Kidney (tissue), 14 donors: ENCODE measurements around the gene DDX27. TPM values are rescaled to one million over a fixed set of nuclear protein-coding genes. Genes with fewer than 3 reads are reported as not detected.

Source experiments
- DNase-seq, 5 donors: peaks; one replicate each; pipeline ENCODE4 v3.0.0-alpha.2; 2013 to 2020
- FAIRE-seq: peaks from 2 replicates; lab custom pipeline; 2012; peaks lifted over from hg19 to GRCh38; lab: Jason Lieb, UNC
- H3K27ac ChIP-seq, 2 donors: one replicate each; pipeline ENCODE4 v1.7.0; 2013; ENCODE audit warnings: low read depth in 2 of 2, low read length in 2 of 2, inconsistent platforms in 1 of 2
- H3K27me3 ChIP-seq: one replicate; pipeline ENCODE4 v1.7.1; 2013; ENCODE audit warnings: low read length, inconsistent platforms; ENCODE audit not compliant: control insufficient read depth, insufficient read depth
- H3K36me3 ChIP-seq, 3 donors: one replicate each; pipeline versions ENCODE4 v1.7.0 to v1.7.1; 2013; ENCODE audit warnings: low read length in 3 of 3, control low read depth in 1 of 3, inconsistent platforms in 1 of 3; ENCODE audit not compliant: insufficient read depth in 3 of 3, control insufficient read depth in 2 of 3
- H3K4me1 ChIP-seq, 3 donors: one replicate each; pipeline versions ENCODE4 v1.7.0 to v1.7.1; 2013; ENCODE audit warnings: low read length in 3 of 3, inconsistent platforms in 1 of 3, low read depth in 1 of 3; ENCODE audit not compliant: control insufficient read depth in 2 of 3, insufficient read depth in 2 of 3
- H3K4me3 ChIP-seq, 3 donors: one replicate each; pipeline versions ENCODE4 v1.7.0 to v1.8.1; 2013; ENCODE audit warnings: low read length in 3 of 3, control low read depth in 1 of 3, inconsistent platforms in 1 of 3
- H3K9ac ChIP-seq, 3 donors: one replicate each; pipeline versions ENCODE4 v1.7.0 to v1.7.1; 2013; ENCODE audit warnings: low read length in 3 of 3, control low read depth in 1 of 3, inconsistent platforms in 1 of 3
- H3K9me3 ChIP-seq, 3 donors: one replicate each; pipeline versions ENCODE4 v1.7.0 to v1.7.1; 2013; ENCODE audit warnings: low read length in 3 of 3, control low read depth in 1 of 3, inconsistent platforms in 1 of 3; ENCODE audit not compliant: control insufficient read depth in 2 of 3, insufficient read depth in 1 of 3
- CTCF ChIP-seq: IDR thresholded peaks from 3 replicates; pipeline ENCODE4 v1.5.1; 2012; ENCODE audit warnings: mild to moderate bottlenecking, moderate library complexity, borderline replicate concordance; ENCODE audit not compliant: insufficient read depth; ENCODE audit errors: extremely low read depth
- intact Hi-C: fragments of 100-400 bp; cut with DNase I; formaldehyde crosslinking; loops from one replicate; pipeline ENCODE4 v1.11.1; 2022
- polyA plus RNA-seq: library from polyadenylated mRNA; stranded (reverse); fragments of 350-450 nt; fragmentation: Illumina TruSeq; extraction: RNeasy Lipid Tissue Mini Kit (QIAGEN cat#74804); gene quantifications from one replicate; pipeline ENCODE4 v1.2.3, GENCODE V29; 2014; ENCODE audit warnings: low read depth, low replicate concordance; ENCODE audit not compliant: insufficient read depth
- total RNA-seq: library from RNA; stranded (reverse); fragmentation: NEBNext Ultra II Directional; extraction: Animal tissue kit (Norgen Biotek cat#: 25700); gene quantifications from one replicate; pipeline ENCODE4 v1.2.1, GENCODE V29; 2021
- donor health status: control.
- donor health status: control.
- donor health status: control.
- donor health status: control.
- donor health status: control.
- donor health status: DM: yes; HTN: yes; CAD: no.
- donor health status: Normal renal cell carcinoma (clear cell type).

Gene DDX27
- total and polyA plus RNA-seq, 2 donors from 2014 or later: 22.8 to 30.6 TPM

- Histone ChIP-seq H3K27me3 (no peaks in the 10 kb centered on the region), H3K4me1 (no peaks in the 10 kb centered on the region), H3K36me3 (peaks cover 7 to 57% (median 49%) of the 10 kb centered on the region in 3 donors), H3K9me3 (no peaks in the 10 kb centered on the region), H3K4me3 (no peak overlapping the region), H3K9ac (no peak overlapping the region), H3K27ac (no peak overlapping the region)
- DNase-seq (no peak), FAIRE-seq (no peak)
- intact Hi-C loops: no loop called here
- TF ChIP-seq CTCF: no peak
Observed at GRCh38 chr20:49236301-49236700, 17.1 kb downstream of the DDX27 start.

GRCh38 chr20:49237531-49237930, 18.3 kb downstream of the DDX27 start:
- Histone ChIP-seq H3K27ac (no peak overlapping the region), H3K9me3 (no peaks in the 10 kb centered on the region), H3K9ac (no peak overlapping the region), H3K4me1 (no peaks in the 10 kb centered on the region), H3K36me3 (peaks cover 5 to 64% (median 54%) of the 10 kb centered on the region in 3 donors), H3K27me3 (no peaks in the 10 kb centered on the region), H3K4me3 (no peak overlapping the region)
- intact Hi-C loops: no loop called here
- FAIRE-seq (no peak), DNase-seq (no peak)
- TF ChIP-seq CTCF: no peak

- peak; percentile 37 for TF ChIP-seq CTCF
- DNase-seq (peak in 3 of 5 donors; percentile 27 to 66 (median 33)), FAIRE-seq (no peak)
- Histone ChIP-seq H3K27ac (no peak overlapping the region), H3K4me1 (peaks cover 0 to 10% (median 0%) of the 10 kb centered on the region in 3 donors), H3K9me3 (no peaks in the 10 kb centered on the region), H3K9ac (no peak overlapping the region), H3K36me3 (peaks cover 9 to 64% (median 48%) of the 10 kb centered on the region in 3 donors), H3K27me3 (no peaks in the 10 kb centered on the region), H3K4me3 (no peak overlapping the region)
- intact Hi-C loops: no loop called here
Observed at GRCh38 chr20:49245921-49246740, 26.9 kb downstream of the DDX27 start.
